GM18517 (cell line): ENCODE measurements around the gene TCEANC2.
"Not testable (repeated sequence)": the region's sequence is repeated elsewhere in the genome, so short reads cannot be mapped to it uniquely, and the experiment has no call there.

Experiments used
- ATAC-seq: cut with Tn5 transposase; IDR thresholded peaks from one replicate; pipeline ENCODE4 v1.9.1; 2021; ENCODE audit warnings: mild to moderate bottlenecking, moderate library complexity; ENCODE audit not compliant: unreplicated experiment

TCEANC2 gene

DNA sequence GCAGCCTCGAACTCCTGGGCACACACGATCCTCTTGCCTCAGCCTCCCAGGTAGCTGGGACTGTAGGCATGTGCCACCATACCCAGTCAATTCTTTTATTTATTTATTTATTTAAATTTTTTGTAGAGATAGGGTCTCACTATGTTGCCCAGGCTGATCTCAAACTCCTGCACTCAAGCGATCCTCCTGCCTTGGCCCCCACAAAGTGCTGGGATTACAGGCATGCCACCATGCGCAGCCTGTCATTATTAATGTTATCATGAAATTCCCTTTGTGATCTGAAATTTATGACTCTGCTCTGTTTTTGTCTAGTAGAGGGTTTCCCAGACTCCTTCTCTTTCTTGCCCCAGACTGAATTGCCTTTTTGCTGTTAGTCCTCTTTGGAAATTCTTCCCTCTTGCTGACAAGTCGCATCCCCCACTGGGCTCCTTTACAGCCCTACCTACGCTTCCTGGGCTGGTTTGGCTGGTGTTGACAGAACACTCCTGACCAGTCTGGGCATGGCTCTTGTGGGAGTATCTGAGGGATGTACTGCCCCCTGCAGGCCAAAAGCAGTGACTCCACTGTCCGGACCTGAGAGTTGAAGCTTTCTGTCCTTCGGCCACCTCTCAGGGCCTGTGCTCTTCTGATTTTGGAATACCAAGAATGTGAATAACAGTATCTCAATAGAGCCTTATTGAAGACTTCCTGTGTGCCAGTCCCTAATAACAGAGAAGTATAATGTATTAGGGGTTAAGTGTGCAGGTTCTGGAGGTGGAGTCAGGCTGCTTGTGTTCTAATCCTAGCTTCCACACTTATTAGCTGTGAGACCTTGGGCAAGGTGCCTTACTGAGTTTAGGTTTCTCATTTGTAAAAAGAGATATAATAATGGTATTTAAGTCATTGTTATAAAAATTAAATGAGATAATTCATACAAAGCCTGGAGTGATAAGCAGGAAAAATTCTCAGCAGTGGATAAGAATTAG is 28.2 kb downstream of the TCEANC2 start:
- peak; percentile 86 for ATAC-seq

DNA sequence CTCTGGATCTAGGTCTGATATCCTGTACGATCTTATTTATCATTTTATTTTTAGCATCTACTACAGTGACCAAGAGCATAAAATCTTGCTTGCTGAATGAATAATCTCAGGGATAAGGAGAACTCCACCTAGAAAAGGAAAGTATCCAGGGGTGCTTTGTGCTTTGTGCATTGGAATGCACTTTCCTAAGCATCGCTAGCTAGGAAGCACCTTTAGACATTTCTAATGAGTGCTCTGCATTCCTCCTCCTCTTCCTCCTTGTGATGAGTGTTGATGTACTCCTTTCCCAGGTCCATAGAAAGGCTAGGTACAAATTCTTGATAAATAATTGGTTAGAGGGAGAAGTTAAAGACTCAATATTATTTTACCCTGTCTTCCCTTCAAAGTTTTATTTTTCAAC is 31.4 kb downstream of the TCEANC2 start:
- ATAC-seq: no peak

- no peak for ATAC-seq
Observed at GRCh38 chr1:54086754-54087153, 33.3 kb downstream of the TCEANC2 start.

- ATAC-seq: no peak
Observed at GRCh38 chr1:54088385-54088784, 35.0 kb downstream of the TCEANC2 start.

DNA sequence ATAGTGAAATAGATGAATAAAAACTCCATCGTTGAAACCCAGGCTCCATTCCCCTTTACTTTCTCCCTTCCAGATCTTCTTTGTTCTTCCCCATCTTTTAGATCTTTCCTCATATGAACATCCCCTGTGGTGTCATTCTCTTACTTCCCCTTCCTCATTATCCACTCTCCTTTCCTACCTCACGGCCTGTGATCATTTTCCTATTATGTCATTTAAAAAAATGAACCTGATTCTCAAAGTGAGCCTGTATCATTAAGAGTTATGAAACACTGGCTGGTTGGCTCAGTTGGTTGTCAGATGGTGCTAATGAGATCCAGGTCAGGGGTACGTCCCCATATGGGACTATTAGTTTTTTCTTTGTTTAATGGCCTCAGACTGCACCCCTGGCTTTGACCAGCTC is 38.3 kb downstream of the TCEANC2 start:
- ATAC-seq: no peak

- no peak for ATAC-seq
Observed at GRCh38 chr1:54094001-54094729, 40.8 kb downstream of the TCEANC2 start.

DNA sequence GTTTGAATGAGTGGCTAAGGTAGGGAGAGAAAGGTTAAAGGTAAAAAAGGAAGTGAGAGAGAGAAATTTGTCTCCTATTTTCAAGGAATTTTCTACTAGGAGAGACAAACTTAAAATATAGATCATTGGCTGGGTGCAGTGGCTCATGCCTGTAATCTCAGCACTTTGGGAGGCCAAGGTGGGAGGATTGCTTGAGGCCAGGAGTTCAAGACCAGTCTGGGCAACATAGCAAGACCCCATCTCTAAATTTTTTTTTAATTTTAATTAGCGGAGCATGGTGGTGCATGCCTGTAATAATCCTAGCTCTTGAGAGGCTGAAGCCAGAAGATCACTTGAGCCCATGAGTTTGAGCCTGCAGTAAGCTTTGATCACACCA is 41.3 kb downstream of the TCEANC2 start:
- ATAC-seq: not testable (repeated sequence)

DNA sequence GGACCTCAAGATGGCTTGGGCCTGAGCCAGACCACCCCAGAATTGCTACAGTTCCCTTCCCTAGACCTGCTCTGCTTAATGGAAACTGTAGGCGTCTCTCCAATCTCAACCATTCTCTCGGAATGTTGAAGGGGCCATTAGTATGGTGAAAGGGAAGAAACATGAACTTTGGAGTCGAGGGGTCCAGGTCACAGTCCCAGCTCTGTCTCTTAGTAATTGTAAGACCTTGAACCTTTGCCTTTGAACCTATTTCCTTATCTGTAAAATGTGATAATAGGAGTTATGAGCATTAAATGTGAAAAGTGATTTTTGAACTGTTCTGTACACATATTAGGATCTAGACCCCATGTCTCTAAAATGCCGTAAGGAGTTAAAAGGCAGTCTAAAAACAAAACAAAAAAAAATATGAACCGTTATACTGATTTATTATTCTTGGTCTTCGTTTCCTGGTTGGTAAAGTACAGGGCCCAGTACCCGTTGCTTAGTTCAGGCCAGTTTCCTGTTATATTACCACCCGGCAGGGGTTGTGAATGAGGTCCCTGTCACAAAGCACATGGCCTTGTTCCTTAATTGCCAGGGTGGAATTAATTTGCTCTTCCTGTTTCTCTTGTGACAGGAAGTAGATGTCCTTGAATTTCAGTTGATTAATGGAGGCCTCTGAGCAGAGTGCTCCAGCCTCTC is 42.3 kb downstream of the TCEANC2 start:
- ATAC-seq: no peak

DNA sequence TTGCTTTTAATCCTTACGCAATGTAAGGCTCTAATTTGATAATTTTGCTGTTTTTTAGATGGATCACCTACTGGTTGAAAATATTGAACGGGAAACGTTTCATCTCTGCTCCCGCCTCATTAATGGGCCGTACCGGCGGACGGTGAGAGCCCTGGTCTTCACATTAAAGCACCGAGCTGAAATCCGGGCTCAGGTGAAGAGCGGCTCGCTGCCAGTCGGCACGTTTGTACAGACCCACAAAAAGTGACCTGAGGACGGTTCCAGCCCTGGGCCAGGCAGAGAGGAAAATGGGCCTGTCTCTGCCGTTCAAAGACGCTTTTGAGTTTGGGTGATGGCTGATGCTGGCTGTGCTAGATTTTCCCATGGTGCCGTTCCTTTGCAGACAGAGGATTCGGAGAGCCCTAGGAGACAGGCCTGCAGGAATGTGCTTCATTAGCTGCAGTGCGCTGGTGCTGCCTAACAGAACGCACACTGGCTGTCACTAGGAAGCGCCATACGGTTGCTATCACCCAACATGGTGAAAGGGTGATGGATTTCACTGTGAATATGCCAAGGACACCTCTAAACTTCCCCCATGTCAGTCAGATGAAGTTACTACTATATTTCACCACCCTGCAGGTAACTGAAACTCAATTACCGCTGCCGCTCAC is 42.9 kb downstream of the TCEANC2 start:
- ATAC-seq: no peak

- no peak for ATAC-seq
Observed at GRCh38 chr1:54096877-54097240, 43.5 kb downstream of the TCEANC2 start.

DNA sequence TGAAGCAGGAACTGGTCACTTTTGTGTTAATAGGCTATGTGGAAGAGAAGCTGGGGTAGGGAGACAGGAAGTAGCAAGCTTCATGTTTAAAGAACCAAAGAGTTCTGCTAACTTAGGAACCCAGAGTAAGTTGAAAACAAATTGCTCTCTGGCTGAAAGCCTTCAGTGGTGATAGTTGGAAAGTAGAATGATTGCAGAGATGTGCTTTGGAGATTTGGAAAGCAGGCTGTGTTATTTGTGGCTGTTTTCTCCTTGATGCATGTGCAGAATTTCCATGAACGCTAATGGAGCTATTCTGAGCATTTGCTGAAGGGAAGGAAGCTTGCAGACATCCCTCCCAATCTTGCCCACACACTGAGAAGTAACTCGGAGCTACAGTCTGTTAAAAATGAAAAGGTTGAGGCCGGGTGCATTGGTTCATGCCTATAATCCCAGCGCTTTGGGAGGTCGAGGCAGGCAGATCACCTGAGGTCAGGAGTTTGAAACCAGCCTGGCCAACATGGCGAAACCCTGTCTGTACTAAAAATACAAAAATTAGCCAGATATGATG is 45.7 kb downstream of the TCEANC2 start:
- ATAC-seq: no peak

DNA sequence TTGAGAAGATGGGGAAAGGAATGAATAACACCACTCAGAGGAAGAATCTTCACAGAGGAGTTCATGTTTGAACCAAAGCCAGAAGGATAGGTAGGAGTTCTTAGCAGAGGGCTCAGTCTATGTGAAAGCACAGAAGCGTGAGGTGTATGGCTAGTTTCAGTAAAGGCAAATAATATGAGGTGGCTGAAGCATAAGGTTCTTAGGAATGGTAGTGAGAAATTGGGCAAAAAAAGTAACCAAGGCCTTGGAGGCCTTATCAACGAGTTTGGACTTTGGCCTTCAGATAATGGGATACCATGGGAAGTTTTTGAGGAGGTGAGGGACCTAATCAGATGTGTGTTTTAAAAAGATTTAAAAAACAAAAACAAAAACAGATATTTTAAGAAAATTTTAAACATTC is 47.1 kb downstream of the TCEANC2 start:
- no peak for ATAC-seq

DNA sequence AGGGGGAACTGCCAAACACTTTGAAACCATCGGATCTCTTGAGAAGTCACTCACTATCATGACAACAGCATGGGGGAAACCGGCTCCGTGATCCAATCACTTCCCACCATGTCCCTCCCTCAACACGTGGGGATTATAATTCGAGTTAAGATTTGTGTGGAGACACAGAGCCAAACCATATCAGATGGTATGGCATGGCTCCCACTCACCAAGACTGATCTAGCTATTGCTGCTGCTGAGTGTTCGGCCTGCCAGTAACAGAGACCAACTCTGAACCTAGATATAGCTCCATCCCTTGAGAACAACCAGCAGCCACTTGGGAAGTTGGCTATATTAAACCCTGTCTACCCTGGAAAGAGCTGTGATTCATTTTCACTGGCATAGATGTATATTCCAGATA is 50.0 kb downstream of the TCEANC2 start:
- no peak for ATAC-seq

- not testable (repeated sequence) for ATAC-seq
Observed at GRCh38 chr1:54104613-54105012, 51.2 kb downstream of the TCEANC2 start.

GRCh38 chr1:54105080-54105479 is 51.7 kb downstream of the TCEANC2 start:
- ATAC-seq: no peak

DNA sequence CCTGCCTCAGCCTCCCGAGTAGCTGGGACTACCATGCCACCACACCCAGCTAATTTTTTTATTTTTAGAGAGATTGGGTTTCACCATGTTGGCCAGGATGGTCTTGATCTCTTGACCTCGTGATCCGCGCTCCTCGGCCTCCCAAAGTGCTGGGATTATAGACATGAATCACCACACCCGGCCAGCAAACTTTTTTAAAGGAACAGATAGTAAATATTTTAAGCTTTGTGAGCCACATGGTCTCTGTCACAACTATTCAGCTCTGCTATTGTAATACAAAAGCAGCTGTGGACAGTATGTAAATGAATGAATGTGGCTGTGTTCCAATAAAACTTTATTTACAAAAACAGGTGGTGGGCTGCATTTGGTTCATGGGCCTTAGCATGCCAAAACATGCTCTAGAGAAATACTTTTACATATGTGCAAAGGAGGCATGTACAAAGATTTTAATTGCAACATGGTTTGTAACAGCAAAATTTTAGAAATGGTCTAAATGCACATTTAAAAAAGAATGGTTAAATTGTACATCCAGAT is 52.4 kb downstream of the TCEANC2 start:
- ATAC-seq: no peak

DNA sequence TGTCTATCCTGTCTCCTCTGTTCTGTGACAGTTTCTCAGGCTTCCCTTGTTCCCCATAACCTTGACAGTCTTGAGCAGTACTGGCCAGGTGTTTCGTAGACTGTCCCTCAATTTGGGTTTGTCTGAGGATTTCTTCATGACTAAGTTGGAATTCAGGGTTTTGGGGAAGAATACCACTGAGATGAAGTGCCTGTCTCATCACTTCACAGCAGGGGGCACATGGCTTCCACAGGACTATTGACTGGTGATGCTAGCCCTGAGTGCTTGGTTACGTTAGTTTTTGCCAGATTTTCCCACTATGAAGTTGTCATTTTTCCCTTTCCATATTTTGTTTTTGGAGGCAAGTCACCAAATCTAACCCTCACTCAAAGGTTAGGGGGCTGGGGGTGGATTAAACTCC is 53.7 kb downstream of the TCEANC2 start:
- ATAC-seq: no peak

GRCh38 chr1:54108156-54108555 is 54.7 kb downstream of the TCEANC2 start:
- ATAC-seq: no peak

DNA sequence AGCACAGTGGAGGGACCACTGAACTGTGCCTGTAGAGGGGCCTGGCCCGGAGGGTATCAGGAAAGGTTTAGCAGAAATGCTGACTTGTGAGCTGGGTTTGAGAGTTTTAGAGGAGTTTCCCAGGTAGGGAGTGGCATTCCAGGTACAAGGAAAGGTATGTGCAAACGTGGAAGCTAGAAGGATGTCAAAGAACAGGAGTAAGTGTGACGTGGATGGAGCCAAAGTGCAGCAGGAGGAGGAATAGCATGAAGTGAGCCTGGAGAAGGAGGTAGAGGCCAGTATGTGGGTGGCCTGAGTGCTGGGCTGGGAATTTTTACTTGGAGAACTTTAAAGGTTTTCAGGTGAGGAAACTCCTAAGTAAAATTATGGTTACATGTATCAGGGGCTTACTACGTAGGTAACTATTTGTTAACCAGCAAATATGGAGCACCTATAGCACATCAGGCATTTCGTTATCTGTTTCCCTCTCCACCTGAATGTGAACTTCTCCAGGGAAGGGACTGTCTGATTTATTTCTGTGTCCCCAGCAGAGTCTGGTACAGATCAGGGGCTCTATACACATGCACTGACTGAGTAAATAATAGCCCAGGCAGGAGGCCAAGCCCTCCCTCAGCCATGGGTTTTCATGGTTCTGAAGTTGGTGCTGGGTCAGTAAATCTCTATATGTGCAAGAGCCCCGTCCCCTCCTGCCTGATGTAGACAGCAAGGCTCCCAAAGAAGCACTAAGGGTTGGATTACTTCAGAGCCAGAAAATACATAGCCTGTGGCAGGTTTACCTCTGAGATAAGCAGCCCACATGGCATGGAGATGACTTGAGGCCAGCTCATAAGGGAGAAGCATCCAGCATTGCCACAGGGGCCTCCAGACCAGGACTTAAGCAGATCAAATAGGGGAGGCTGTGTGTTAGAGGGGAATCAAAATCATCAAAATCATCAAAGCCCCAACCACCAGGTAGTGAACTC is 56.0 kb downstream of the TCEANC2 start:
- no peak for ATAC-seq
